Choroid plexus epithelial cell (primary cell): ENCODE measurements around the gene CFAP20DC.
A peak's percentile ranks its signal among the peaks of the same experiment; 100 is the strongest.

ENCODE experiments used
- DNase-seq: peaks from one replicate; pipeline ENCODE4 v3.0.0-alpha.2; 2010; ENCODE audit warnings: low read depth
- H3K4me3 ChIP-seq: 2 replicates; pipeline ENCODE4 v1.5.1; 2011; ENCODE audit warnings: low read depth, mild to moderate bottlenecking, control low read depth, low read length, moderate library complexity
- TF ChIP-seq, protein P1 (sequence below): conservative IDR thresholded peaks from 2 replicates; pipeline ENCODE4 v1.5.1; 2011; ENCODE audit warnings: low read depth, mild to moderate bottlenecking, control low read depth, inconsistent platforms, low read length, moderate library complexity

CFAP20DC gene

GRCh38 chr3:58840949-58841348 lies 208.9 kb downstream of the CFAP20DC start:
- H3K4me3 ChIP-seq: no peak overlapping the region
- no peak for DNase-seq
- TF ChIP-seq, protein P1, sequence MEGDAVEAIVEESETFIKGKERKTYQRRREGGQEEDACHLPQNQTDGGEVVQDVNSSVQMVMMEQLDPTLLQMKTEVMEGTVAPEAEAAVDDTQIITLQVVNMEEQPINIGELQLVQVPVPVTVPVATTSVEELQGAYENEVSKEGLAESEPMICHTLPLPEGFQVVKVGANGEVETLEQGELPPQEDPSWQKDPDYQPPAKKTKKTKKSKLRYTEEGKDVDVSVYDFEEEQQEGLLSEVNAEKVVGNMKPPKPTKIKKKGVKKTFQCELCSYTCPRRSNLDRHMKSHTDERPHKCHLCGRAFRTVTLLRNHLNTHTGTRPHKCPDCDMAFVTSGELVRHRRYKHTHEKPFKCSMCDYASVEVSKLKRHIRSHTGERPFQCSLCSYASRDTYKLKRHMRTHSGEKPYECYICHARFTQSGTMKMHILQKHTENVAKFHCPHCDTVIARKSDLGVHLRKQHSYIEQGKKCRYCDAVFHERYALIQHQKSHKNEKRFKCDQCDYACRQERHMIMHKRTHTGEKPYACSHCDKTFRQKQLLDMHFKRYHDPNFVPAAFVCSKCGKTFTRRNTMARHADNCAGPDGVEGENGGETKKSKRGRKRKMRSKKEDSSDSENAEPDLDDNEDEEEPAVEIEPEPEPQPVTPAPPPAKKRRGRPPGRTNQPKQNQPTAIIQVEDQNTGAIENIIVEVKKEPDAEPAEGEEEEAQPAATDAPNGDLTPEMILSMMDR: no peak

- no peak for DNase-seq
- H3K4me3 ChIP-seq: no peak overlapping the region
- TF ChIP-seq, protein P1: no peak
Observed at GRCh38 chr3:58839964-58840363, 209.9 kb downstream of the CFAP20DC start.

DNA sequence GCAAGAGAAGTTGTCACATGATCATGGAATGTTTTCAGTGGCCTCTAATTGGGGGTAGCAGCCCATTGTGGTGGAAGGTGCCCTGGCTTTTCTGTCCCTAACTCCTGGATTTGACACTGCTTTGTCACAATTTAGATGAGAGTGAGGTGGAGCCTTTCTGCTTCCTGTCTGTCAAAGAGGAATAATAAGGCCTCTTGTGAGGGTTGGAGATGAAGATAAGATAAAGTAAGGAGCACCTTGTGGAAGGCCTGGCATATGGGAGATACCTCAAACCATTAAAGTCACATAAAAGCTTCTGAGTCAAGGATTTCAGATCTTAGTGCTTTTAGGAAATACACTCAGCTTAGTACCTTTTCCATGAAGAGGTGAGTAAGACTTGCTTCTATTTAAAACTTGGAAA lies 210.6 kb downstream of the CFAP20DC start:
- DNase-seq: no peak
- TF ChIP-seq, protein P1: no peak
- no peak overlapping the region for H3K4me3 ChIP-seq

DNA sequence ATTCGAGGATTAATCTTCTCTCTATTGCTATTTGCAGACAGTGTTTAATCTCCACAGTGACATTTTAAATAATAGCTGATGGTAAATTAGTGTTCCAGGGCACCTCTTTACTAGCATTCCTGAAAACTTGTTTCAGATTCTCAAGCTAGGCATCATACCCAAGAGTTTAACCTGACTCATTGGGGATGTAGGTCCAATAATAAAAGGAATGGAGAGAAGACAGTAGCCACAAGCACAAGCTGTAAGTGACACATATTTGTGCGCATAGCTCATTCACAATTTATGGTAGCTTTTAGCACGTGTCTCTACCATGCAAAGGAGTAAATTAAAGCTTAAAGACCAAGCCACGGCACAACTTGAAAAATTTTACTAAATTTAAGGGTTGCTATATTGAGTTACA lies 212.0 kb downstream of the CFAP20DC start:
- TF ChIP-seq, protein P1: no peak
- no peak for DNase-seq
- H3K4me3 ChIP-seq: no peak overlapping the region

DNA sequence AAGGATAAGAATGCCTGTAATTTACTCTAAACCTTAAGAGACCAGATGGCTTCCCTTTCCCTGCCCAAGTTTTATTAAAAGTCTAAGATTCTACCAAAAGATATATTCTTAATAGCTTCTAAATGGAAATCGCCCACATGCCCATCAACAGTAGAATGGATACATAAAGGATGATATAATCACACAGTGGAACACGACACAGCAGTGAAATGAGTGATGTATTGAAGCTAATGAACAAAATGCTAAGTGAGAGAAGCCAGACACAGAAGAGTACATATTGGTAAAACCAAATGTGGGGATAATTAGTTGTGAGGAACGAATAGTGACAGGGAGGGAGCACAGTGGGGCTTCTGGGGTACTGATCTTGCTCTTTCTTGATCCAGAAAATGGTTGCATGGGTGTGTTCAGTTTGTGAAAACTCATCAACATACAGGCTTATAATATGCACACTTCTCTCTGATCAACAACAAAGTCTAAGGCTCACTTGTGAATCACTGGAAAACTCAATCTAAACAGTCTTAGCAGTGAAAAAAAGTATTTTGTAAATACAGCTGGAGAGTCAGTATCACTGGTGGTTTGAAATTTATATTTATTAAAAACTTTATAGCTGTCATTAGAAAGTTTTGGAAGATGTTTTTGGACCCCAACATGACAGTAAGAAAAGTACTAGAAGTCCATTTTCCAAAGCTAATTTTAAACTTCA lies 212.5 kb downstream of the CFAP20DC start:
- H3K4me3 ChIP-seq: no peak overlapping the region
- DNase-seq: no peak
- TF ChIP-seq, protein P1: no peak

GRCh38 chr3:58835086-58835485 lies 214.7 kb downstream of the CFAP20DC start:
- TF ChIP-seq, protein P1: no peak
- no peak overlapping the region for H3K4me3 ChIP-seq
- peak; percentile 42 for DNase-seq

DNA sequence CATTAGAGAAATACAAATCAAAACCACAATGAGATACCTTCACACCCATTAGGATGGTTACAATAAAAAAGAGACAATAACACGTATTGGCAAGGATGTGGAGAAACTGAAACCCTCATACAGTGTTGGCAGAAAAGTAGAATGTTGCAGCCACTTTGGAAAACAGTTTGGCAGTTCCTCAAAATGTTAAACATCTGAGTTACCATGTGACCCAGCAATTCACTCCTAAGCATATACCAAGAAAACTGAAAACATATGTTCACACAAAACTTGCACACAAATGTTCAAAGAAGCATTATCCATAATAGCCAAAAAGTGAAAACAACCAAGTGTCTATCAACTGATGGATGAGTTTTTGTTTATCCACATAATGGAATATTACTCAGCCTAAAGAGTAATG lies 216.3 kb downstream of the CFAP20DC start:
- no peak for DNase-seq
- no peak overlapping the region for H3K4me3 ChIP-seq
- TF ChIP-seq, protein P1: no peak
